CD14-positive monocyte (primary cell): ENCODE results near the gene JMJD7. TPM values are rescaled to one million over a fixed set of nuclear protein-coding genes. Genes with fewer than 3 reads are reported as not detected.
A peak's percentile ranks its signal among the peaks of the same experiment; 100 is the strongest.

Experiments used
- DNase-seq, 3 donors: peaks; one replicate each; pipeline ENCODE4 v3.0.0-alpha.2; 2011 to 2022
- H2AFZ ChIP-seq: 2 replicates; pipeline ENCODE4 v1.6.0; 2012; ENCODE audit warnings: mild to moderate bottlenecking, low read depth, low read length, inconsistent platforms; ENCODE audit not compliant: insufficient read depth, poor library complexity, severe bottlenecking
- H3K27ac ChIP-seq, 2 donors: 1 replicate in 1 of 2; 2 replicates in 1 of 2; pipeline ENCODE4 v1.5.1; 2012 to 2013; ENCODE audit warnings: low read length in 2 of 2, control low read depth in 1 of 2, inconsistent platforms in 1 of 2, low read depth in 1 of 2, mild to moderate bottlenecking in 1 of 2
- H3K27me3 ChIP-seq, 2 donors: one replicate each; pipeline versions ENCODE4 v1.6.0 to v1.6.1; 2011 to 2013; ENCODE audit warnings: low read length in 2 of 2; ENCODE audit not compliant: control insufficient read depth in 2 of 2, insufficient read depth in 2 of 2
- H3K36me3 ChIP-seq, 2 donors: replicated peaks in 1 of 2; 1 replicate in 1 of 2; 2 replicates in 1 of 2; pipeline versions ENCODE4 v1.5.1 to v1.6.1; 2012 to 2013; ENCODE audit warnings: low read length in 2 of 2, control low read depth in 1 of 2, inconsistent platforms in 1 of 2, mild to moderate bottlenecking in 1 of 2; ENCODE audit not compliant: insufficient read depth in 2 of 2, control insufficient read depth in 1 of 2
- H3K4me1 ChIP-seq, 2 donors: 1 replicate in 1 of 2; 2 replicates in 1 of 2; pipeline versions ENCODE4 v1.5.1 to v1.6.1; 2012 to 2013; ENCODE audit warnings: low read length in 2 of 2, control low read depth in 1 of 2, inconsistent platforms in 1 of 2, mild to moderate bottlenecking in 1 of 2, moderate library complexity in 1 of 2; ENCODE audit not compliant: insufficient read depth in 2 of 2, control insufficient read depth in 1 of 2
- H3K4me2 ChIP-seq: replicated peaks from 2 replicates; pipeline ENCODE3; 2012; ENCODE audit warnings: low read length, moderate library complexity, mild to moderate bottlenecking; ENCODE audit not compliant: poor library complexity, severe bottlenecking; ENCODE audit errors: extremely low read depth
- H3K4me3 ChIP-seq, 3 experiments: fragments of 200-600 bp in 1 of 3; sonication (generic) in 1 of 3; replicated peaks in 1 of 3; 1 replicate in 2 of 3; 2 replicates in 1 of 3; pipeline ENCODE4 v1.5.1; 2011 to 2013; ENCODE audit warnings: low read length in 3 of 3, mild to moderate bottlenecking in 3 of 3, control low read depth in 2 of 3, low read depth in 2 of 3, inconsistent platforms in 1 of 3, moderate library complexity in 1 of 3
- H3K79me2 ChIP-seq: 2 replicates; pipeline ENCODE4 v1.6.0; 2012; ENCODE audit warnings: mild to moderate bottlenecking, control low read depth, inconsistent platforms, low read length, moderate library complexity; ENCODE audit not compliant: insufficient read depth
- H3K9ac ChIP-seq: 2 replicates; pipeline ENCODE4 v1.6.0; 2017; ENCODE audit warnings: low read length, mild to moderate bottlenecking; ENCODE audit not compliant: insufficient read depth, poor library complexity, severe bottlenecking
- H3K9me3 ChIP-seq, 2 donors: replicated peaks in 1 of 2; 1 replicate in 1 of 2; 2 replicates in 1 of 2; pipeline versions ENCODE4 v1.5.1 to v1.6.1; 2012 to 2013; ENCODE audit warnings: low read length in 2 of 2, control low read depth in 1 of 2; ENCODE audit not compliant: control insufficient read depth in 1 of 2, insufficient read depth in 1 of 2
- H4K20me1 ChIP-seq: 2 replicates; pipeline ENCODE4 v1.6.0; 2012; ENCODE audit warnings: mild to moderate bottlenecking, low read length, control low read depth, moderate library complexity; ENCODE audit not compliant: insufficient read depth
- H3K27ac Mint-ChIP-seq, 7 donors: one replicate each; pipeline ENCODE4 v1.8.0; 2020; ENCODE audit warnings: mild to moderate bottlenecking in 7 of 7, mixed read lengths in 7 of 7, moderate library complexity in 6 of 7, inconsistent platforms in 2 of 7
- H3K27me3 Mint-ChIP-seq, 3 donors: one replicate each; pipeline ENCODE4 v1.8.0; 2021 to 2022; ENCODE audit warnings: low read depth in 3 of 3, mild to moderate bottlenecking in 3 of 3, mixed read lengths in 3 of 3, moderate library complexity in 3 of 3, inconsistent platforms in 1 of 3
- H3K36me3 Mint-ChIP-seq, 2 donors: one replicate each; pipeline ENCODE4 v1.8.0; 2020; ENCODE audit warnings: mixed read lengths in 2 of 2, inconsistent platforms in 1 of 2, mild to moderate bottlenecking in 1 of 2
- H3K4me1 Mint-ChIP-seq: one replicate; pipeline ENCODE4 v1.8.0; 2020; ENCODE audit warnings: mild to moderate bottlenecking, mixed read lengths
- H3K4me3 Mint-ChIP-seq, 2 donors: one replicate each; pipeline ENCODE4 v1.8.0; 2020; ENCODE audit warnings: mild to moderate bottlenecking in 2 of 2, mixed read lengths in 2 of 2, moderate library complexity in 1 of 2
- H3K9me3 Mint-ChIP-seq, 7 donors: one replicate each; pipeline ENCODE4 v1.8.0; 2020 to 2022; ENCODE audit warnings: mixed read lengths in 7 of 7, mild to moderate bottlenecking in 6 of 7, moderate library complexity in 6 of 7, inconsistent platforms in 2 of 7
- CTCF ChIP-seq: fragments of 200-600 bp; IDR thresholded peaks from one replicate; pipeline ENCODE4 v1.8.0; 2022; ENCODE audit warnings: antibody characterized with exemption, mild to moderate bottlenecking
- WGBS: methylation state at CpG from one replicate; pipeline ENCODE4 v1.1.5; 2013; ENCODE audit warnings: missing lambda C conversion rate; ENCODE audit not compliant: insufficient coverage; 5-methylcytosine and 5-hydroxymethylcytosine counted together
- intact Hi-C, 2 donors: fragments of 100-400 bp; cut with micrococcal nuclease; formaldehyde crosslinking; loops; one replicate each; pipeline versions ENCODE4 v1.15.0 to v1.15.1; 2023
- polyA plus RNA-seq, 3 donors: library from polyadenylated mRNA; depleted of rRNA in 1 of 3; unstranded in 2 of 3; stranded (reverse) in 1 of 3; fragments of 300-500 nt in 2 of 3; fragments of >200 nt in 1 of 3; fragmentation: Illumina TruSeq in 2 of 3; gene quantifications; 1 replicate in 2 of 3; 2 replicates in 1 of 3; pipeline ENCODE4 v1.2.3, GENCODE V29; 2012 to 2021

JMJD7 gene
- polyA plus RNA-seq, 3 donors = 11.3 to 18.8 (median 15.2) TPM

- Histone ChIP-seq H3K36me3 (peaks cover 20 to 51% of the 10 kb centered on the region in 2 donors), H3K4me1 (peaks cover 0 to 3% of the 10 kb centered on the region in 2 donors), H3K79me2 (no peaks in the 10 kb centered on the region), H3K9ac (no peak overlapping the region), H3K9me3 (no peaks in the 10 kb centered on the region), H3K27me3 (no peaks in the 10 kb centered on the region), H3K4me2 (no peak overlapping the region), H2AFZ (no peak overlapping the region), H3K27ac (no peak overlapping the region), H4K20me1 (no peaks in the 10 kb centered on the region), H3K4me3 (no peak overlapping the region)
- H3K27ac Mint-ChIP-seq = no peak overlapping the region
- H3K36me3 Mint-ChIP-seq = peaks cover 45 to 51% of the 10 kb centered on the region in 2 donors
- peaks cover 4% of the 10 kb centered on the region for H3K4me1 Mint-ChIP-seq
- peak; percentile 65 to 76 (median 73) for DNase-seq
- H3K9me3 Mint-ChIP-seq = peaks cover 0 to 1% (median 0%) of the 10 kb centered on the region in 7 donors
- H3K27me3 Mint-ChIP-seq = peaks cover 0 to 1% (median 1%) of the 10 kb centered on the region in 3 donors
- WGBS = 44% methylated on average over 12 of the region's 18 CpGs
- intact Hi-C loops = loop anchor here (1.0 to 10.0 kb wide), 4 partner anchors 37 to 209 kb away; partner anchors contain the start of gene MAPKBP1 (in 1 of the 2)
- peak; percentile 89 for TF ChIP-seq CTCF
- no peak overlapping the region for H3K4me3 Mint-ChIP-seq
Measured at GRCh38 chr15:41811432-41812195, 16.3 kb upstream of the JMJD7 start.

GRCh38 chr15:41812820-41813375 is 15.0 kb upstream of the JMJD7 start:
- no peak for TF ChIP-seq CTCF
- no peaks in the 10 kb centered on the region for H3K79me2 ChIP-seq
- H3K9me3 ChIP-seq = no peaks in the 10 kb centered on the region
- H3K4me2 ChIP-seq = no peak overlapping the region
- DNase-seq = no peak
- H3K27me3 ChIP-seq = no peaks in the 10 kb centered on the region
- peaks cover 0 to 3% of the 10 kb centered on the region in 2 donors for H3K4me1 ChIP-seq
- peaks cover 33 to 64% of the 10 kb centered on the region in 2 donors for H3K36me3 ChIP-seq
- H3K27ac ChIP-seq = no peak overlapping the region
- Mint-ChIP-seq H3K9me3 (peaks cover 0 to 1% (median 0%) of the 10 kb centered on the region in 7 donors), H3K4me3 (no peak overlapping the region), H3K36me3 (peaks cover 58 to 64% of the 10 kb centered on the region in 2 donors), H3K4me1 (peaks cover 4% of the 10 kb centered on the region), H3K27me3 (peaks cover 0 to 1% (median 1%) of the 10 kb centered on the region in 3 donors), H3K27ac (no peak overlapping the region)
- H4K20me1 ChIP-seq = no peaks in the 10 kb centered on the region
- 96% methylated on average over 11 of the region's 11 CpGs for WGBS
- no peak overlapping the region for H2AFZ ChIP-seq
- H3K4me3 ChIP-seq = no peak overlapping the region
- intact Hi-C loops = loop anchor here (5.0 to 10.0 kb wide), 2 partner anchors 118 to 211 kb away; no protein-coding TSS in a partner anchor
- no peak overlapping the region for H3K9ac ChIP-seq
